Measurements from ENCODE around the gene RSPH10B2. TPM values are rescaled to one million over a fixed set of nuclear protein-coding genes. Genes with fewer than 3 reads are reported as not detected.
"Not testable (repeated sequence)": the region's sequence is repeated elsewhere in the genome, so short reads cannot be mapped to it uniquely, and the experiment has no call there.

Gene RSPH10B2
- total and polyA plus RNA-seq, 8 donors = 0.06 to 0.37 TPM; not detected in 6

GRCh38 chr7:6729492-6730342, 24.2 kb upstream of the RSPH10B2 start:
- intact Hi-C loops (cut with DNase I) = no loop called here
- Histone ChIP-seq H3K4me3 (peak overlapping the region; percentile 93 to 99 (median 96)), H3K4me1 (peaks cover 0 to 5% (median 4%) of the 10 kb centered on the region in 3 donors), H3K9me3 (no peaks in the 10 kb centered on the region), H3K27me3 (no peaks in the 10 kb centered on the region), H3K36me3 (no peaks in the 10 kb centered on the region), H3K27ac (peak overlapping the region; percentile 59 to 78 (median 68))
- TF ChIP-seq CTCF (IDR thresholded peaks at IDR 0.05) = no peak
- FAIRE-seq (no peak), ATAC-seq (peak; percentile 99 to 100 (median 100)), DNase-seq (peak; percentile 92 to 99 (median 94))
- 1% methylated on average over 58 to 66 of the region's 66 CpGs for WGBS, 2 donors

- Histone ChIP-seq H3K27ac (peak overlapping the region in 1 of 4 donors; percentile 59), H3K4me1 (peaks cover 0 to 5% (median 4%) of the 10 kb centered on the region in 3 donors), H3K27me3 (no peaks in the 10 kb centered on the region), H3K36me3 (peaks cover 0 to under 1% (median 0%) of the 10 kb centered on the region in 3 donors), H3K4me3 (peak overlapping the region; percentile 93 to 99 (median 96)), H3K9me3 (no peaks in the 10 kb centered on the region)
- ATAC-seq (peak; percentile 24 to 59 (median 42)), DNase-seq (no peak), FAIRE-seq (no peak)
- no peak for TF ChIP-seq CTCF (IDR thresholded peaks at IDR 0.05)
- WGBS, 2 donors = 1 to 2% methylated on average over 18 of the region's 18 CpGs
- intact Hi-C loops (cut with DNase I) = no loop called here
These were observed 23.6 kb upstream of the RSPH10B2 start for GRCh38 chr7:6730343-6730633.

- peaks cover 0 to 19% (median 2%) of the 10 kb centered on the region in 3 donors for H3K36me3 ChIP-seq
- FAIRE-seq; H3K9me3 ChIP-seq; H3K27me3 ChIP-seq; ATAC-seq; H3K27ac ChIP-seq; H3K4me3 ChIP-seq; DNase-seq; intact Hi-C loops (cut with DNase I); H3K4me1 ChIP-seq: not testable (repeated sequence)
- 91 to 92% methylated on average over 4 to 6 of the region's 11 CpGs for WGBS, 2 donors
These were observed 15.5 kb upstream of the RSPH10B2 start for GRCh38 chr7:6738415-6738814.

- intact Hi-C loops (cut with DNase I); FAIRE-seq; H3K36me3 ChIP-seq; DNase-seq; H3K4me3 ChIP-seq; H3K4me1 ChIP-seq; H3K9me3 ChIP-seq; H3K27ac ChIP-seq; H3K27me3 ChIP-seq: not testable (repeated sequence)
- 72 to 82% methylated on average over 1 of the region's 12 CpGs for whole genome bisulfite sequencing, 2 donors
- ATAC-seq = peak in 3 of 4 donors; percentile 20 to 70 (median 57)
These were observed 9.3 kb upstream of the RSPH10B2 start for GRCh38 chr7:6744410-6745100.

GRCh38 chr7:6749335-6749734, 4.6 kb upstream of the RSPH10B2 start:
- H3K27ac ChIP-seq; FAIRE-seq; H3K9me3 ChIP-seq; H3K4me3 ChIP-seq; ATAC-seq; intact Hi-C loops (cut with DNase I); H3K4me1 ChIP-seq; H3K27me3 ChIP-seq; H3K36me3 ChIP-seq: not testable (repeated sequence)
- WGBS, 2 donors = 89 to 91% methylated on average over 6 of the region's 12 CpGs
- DNase-seq = peak in 1 of 6 donors; percentile 48

- DNase-seq; H3K36me3 ChIP-seq; FAIRE-seq; H3K27ac ChIP-seq; H3K9me3 ChIP-seq; H3K4me1 ChIP-seq; H3K27me3 ChIP-seq; intact Hi-C loops (cut with DNase I); ATAC-seq; H3K4me3 ChIP-seq: not testable (repeated sequence)
- WGBS, 2 donors = 94 to 95% methylated on average over 3 to 4 of the region's 6 CpGs
These were observed 3.7 kb upstream of the RSPH10B2 start for GRCh38 chr7:6750173-6750572.

GRCh38 chr7:6761186-6761585, 7.3 kb downstream of the RSPH10B2 start:
- ATAC-seq; H3K4me1 ChIP-seq; H3K9me3 ChIP-seq; DNase-seq; H3K27me3 ChIP-seq; FAIRE-seq; H3K4me3 ChIP-seq; H3K36me3 ChIP-seq; intact Hi-C loops (cut with DNase I); H3K27ac ChIP-seq: not testable (repeated sequence)
- WGBS, 2 donors = 44% methylated on average over 4 of the region's 12 CpGs; no CpG with 5 or more reads in 1 of the 2 donors

GRCh38 chr7:6781581-6781980, 27.7 kb downstream of the RSPH10B2 start:
- H3K4me3 ChIP-seq; H3K9me3 ChIP-seq; H3K4me1 ChIP-seq; intact Hi-C loops (cut with DNase I); DNase-seq; FAIRE-seq; H3K27ac ChIP-seq; H3K36me3 ChIP-seq; ATAC-seq; H3K27me3 ChIP-seq: not testable (repeated sequence)
- 78 to 82% methylated on average over 6 of the region's 6 CpGs for WGBS, 2 donors

GRCh38 chr7:6789353-6789752, 35.5 kb downstream of the RSPH10B2 start:
- DNase-seq; H3K27ac ChIP-seq; FAIRE-seq; H3K36me3 ChIP-seq; H3K27me3 ChIP-seq; H3K9me3 ChIP-seq; H3K4me1 ChIP-seq; ATAC-seq; intact Hi-C loops (cut with DNase I); H3K4me3 ChIP-seq: not testable (repeated sequence)
- WGBS, 2 donors = no CpG with 5 or more reads among the region's 13 CpGs
